HEK293 (cell line): ENCODE measurements around the gene PLCXD1.

ENCODE experiments used
- KLF16 ChIP-seq: fragments of 450-650 bp; formaldehyde crosslinking; IDR thresholded peaks from 2 replicates; pipeline ENCODE4 v1.5.1; 2017; ENCODE audit warnings: missing biosample characterization, missing genetic modification characterization
- ZNF10 ChIP-seq: fragments of 450-650 bp; formaldehyde crosslinking; IDR thresholded peaks from 2 replicates; pipeline ENCODE4 v1.5.1; 2017; ENCODE audit warnings: missing biosample characterization, missing genetic modification characterization
- ZNF292 ChIP-seq: fragments of 450-650 bp; formaldehyde crosslinking; IDR thresholded peaks from 2 replicates; pipeline ENCODE4 v1.5.1; 2016; ENCODE audit warnings: low read depth, missing biosample characterization, missing genetic modification characterization, borderline replicate concordance
- ZNF548 ChIP-seq: fragments of 450-650 bp; formaldehyde crosslinking; IDR thresholded peaks from 2 replicates; pipeline ENCODE4 v1.5.1; 2016; ENCODE audit warnings: missing biosample characterization, missing genetic modification characterization

DNA sequence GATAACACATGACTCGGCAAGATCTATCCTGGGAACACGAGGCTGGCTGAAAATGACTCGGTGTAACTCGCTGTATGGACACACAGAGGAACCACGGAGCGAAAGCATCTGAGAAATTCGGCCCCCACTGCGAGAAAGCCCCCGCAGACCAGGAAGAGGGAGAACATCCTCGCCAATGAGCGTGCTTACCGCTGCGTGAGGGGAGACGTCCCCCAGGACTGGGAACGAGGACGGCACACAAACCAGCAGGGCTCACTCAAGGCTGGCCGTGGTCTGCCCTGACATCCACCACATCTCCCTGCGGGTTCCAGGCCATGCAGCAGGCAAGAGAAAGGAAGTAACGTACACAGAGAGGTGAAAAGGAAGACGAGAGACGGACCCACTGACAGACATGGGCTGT is 55.0 kb downstream of the PLCXD1 start:
- TF ChIP-seq ZNF10 (tag by site-specific recombination), result no peak
- TF ChIP-seq KLF16 (tag by site-specific recombination), result no peak
- no peak for TF ChIP-seq ZNF548 (tag by site-specific recombination)
- TF ChIP-seq ZNF292, result no peak
